ENCODE data around the gene RP9. TPM values are rescaled to one million over a fixed set of nuclear protein-coding genes. Genes with fewer than 3 reads are reported as not detected.

Gene RP9
- total RNA-seq, 1 donor from 2014 or later = 17.8 TPM

DNA sequence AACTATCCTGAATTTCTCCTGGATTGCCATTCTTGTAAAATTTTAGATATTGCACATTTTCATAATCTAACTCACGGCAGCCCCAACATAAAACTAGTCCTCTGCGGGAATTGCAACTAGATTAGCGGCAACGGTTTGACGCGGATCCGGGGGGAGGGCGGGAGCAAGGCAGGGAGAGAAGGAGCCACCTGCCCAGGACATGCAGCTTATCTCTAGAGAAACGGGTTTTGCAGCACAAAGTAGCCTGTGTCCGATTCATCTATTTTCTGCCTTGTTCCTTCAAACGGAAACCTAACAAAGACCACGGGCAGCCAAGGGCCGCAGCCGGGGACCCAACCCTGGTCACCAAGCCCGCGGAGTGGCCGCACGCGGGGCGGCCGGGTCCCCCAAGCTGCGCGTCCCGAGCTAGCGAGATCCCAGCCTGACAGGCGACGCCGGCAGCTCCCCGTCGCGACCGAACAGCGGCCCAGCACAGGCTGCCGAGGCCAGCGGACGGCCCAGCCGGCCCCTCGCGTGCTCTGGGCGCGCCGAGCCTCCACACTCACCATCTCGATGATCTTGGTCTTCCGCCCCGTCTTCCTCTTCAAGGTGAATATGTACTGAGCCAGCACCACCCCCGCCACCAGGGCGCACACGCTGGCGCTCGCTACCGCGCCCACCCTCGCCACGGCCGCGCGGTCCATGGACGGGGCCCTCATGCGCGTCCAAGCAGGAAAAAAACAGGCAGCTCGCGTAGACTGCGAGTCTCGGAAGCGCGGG lies 47.0 kb downstream of the RP9 start, which contains the start of gene NT5C3A:
NT5C3A (minus strand) TSS at position 754 of the 759 bp plus-strand sequence; CDS start at position 683, 71 bp downstream.
- DNase-seq (ENCODE audit: low read depth) (no peak), FAIRE-seq (no peak)
- Mint-ChIP-seq H3K9me3 (ENCODE audit: unreplicated experiment) (peaks cover 15% of the 10 kb centered on the region), H3K4me1 (ENCODE audit: low read depth, unreplicated experiment) (peaks cover 3% of the 10 kb centered on the region), H3K27ac (ENCODE audit: unreplicated experiment) (peak within 1 kb of the TSS; percentile 88), H3K36me3 (ENCODE audit: low read depth, unreplicated experiment) (peaks cover 6% of the 10 kb centered on the region), H3K27me3 (ENCODE audit: low read depth, unreplicated experiment) (no peaks in the 10 kb centered on the region), H3K4me3 (ENCODE audit: unreplicated experiment) (peak within 1 kb of the TSS; percentile 96)
- Histone ChIP-seq H3K9me3 (ENCODE audit: insufficient read depth, low read depth, low read length) (no peaks in the 10 kb centered on the region), H3K79me2 (ENCODE audit: insufficient read depth, low read length) (peaks cover 50% of the 10 kb centered on the region), H2AFZ (ENCODE audit: low read depth, low read length) (peak within 1 kb of the TSS; percentile 89), H3K4me3 (ENCODE audit: insufficient read depth, low read depth, low read length) (peak within 1 kb of the TSS; percentile 94), H3K27ac (ENCODE audit: low read depth, low read length) (peak within 1 kb of the TSS; percentile 92), H3K27me3 (ENCODE audit: insufficient read depth, low read length) (no peaks in the 10 kb centered on the region), H3K9ac (ENCODE audit: low read length) (peak within 1 kb of the TSS; percentile 92), H3K36me3 (ENCODE audit: insufficient read depth, low read length) (no peaks in the 10 kb centered on the region), H3K4me2 (ENCODE audit: low read length) (peak within 1 kb of the TSS; percentile 88), H4K20me1 (ENCODE audit: insufficient read depth, low read length) (peaks cover 21% of the 10 kb centered on the region), H3K4me1 (ENCODE audit: insufficient read depth, low read length) (no peaks in the 10 kb centered on the region)
- TF ChIP-seq, protein P1, sequence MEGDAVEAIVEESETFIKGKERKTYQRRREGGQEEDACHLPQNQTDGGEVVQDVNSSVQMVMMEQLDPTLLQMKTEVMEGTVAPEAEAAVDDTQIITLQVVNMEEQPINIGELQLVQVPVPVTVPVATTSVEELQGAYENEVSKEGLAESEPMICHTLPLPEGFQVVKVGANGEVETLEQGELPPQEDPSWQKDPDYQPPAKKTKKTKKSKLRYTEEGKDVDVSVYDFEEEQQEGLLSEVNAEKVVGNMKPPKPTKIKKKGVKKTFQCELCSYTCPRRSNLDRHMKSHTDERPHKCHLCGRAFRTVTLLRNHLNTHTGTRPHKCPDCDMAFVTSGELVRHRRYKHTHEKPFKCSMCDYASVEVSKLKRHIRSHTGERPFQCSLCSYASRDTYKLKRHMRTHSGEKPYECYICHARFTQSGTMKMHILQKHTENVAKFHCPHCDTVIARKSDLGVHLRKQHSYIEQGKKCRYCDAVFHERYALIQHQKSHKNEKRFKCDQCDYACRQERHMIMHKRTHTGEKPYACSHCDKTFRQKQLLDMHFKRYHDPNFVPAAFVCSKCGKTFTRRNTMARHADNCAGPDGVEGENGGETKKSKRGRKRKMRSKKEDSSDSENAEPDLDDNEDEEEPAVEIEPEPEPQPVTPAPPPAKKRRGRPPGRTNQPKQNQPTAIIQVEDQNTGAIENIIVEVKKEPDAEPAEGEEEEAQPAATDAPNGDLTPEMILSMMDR (IDR thresholded peaks at IDR 0.05; ENCODE audit: insufficient read depth, low read depth, low read length) = no peak
- no peak for TF ChIP-seq EZH2 (IDR thresholded peaks at IDR 0.05; ENCODE audit: insufficient read depth, low read length)

DNA sequence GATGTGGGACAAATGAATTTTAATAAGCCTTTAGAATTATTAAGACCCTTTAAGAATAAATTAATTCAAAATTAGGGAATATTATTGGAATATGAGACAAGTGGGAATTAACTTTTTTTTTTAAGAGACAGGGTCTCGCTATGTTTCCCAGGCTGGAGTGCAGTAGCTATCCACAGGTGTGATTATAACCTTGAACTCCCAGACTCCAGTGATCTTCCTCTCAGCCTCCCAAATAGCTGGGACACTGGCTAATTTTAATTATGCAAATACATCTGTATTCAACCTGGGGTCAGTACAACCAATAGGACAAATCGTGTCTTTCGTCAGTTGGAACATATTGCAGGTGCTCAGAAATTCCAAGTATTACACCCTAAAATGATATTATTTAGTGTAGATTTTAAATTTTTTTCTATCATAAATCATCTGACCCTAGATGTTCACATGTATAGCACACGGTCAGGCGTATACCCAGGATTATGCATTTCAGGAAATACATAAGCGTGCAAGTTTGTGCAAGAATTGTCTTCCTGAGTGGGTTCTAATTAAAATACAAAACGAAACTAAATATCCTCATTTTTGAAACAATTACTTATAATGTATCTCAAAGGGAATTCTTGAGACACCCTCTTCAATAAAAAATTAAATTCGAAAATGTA lies 47.8 kb downstream of the RP9 start:
- peaks cover 6% of the 10 kb centered on the region for H3K36me3 Mint-ChIP-seq (ENCODE audit: low read depth, unreplicated experiment)
- no peak overlapping the region for H3K27ac ChIP-seq (ENCODE audit: low read depth, low read length)
- H3K4me3 Mint-ChIP-seq (ENCODE audit: unreplicated experiment) = peak overlapping the region; percentile 96
- peaks cover 3% of the 10 kb centered on the region for H3K4me1 Mint-ChIP-seq (ENCODE audit: low read depth, unreplicated experiment)
- peaks cover 21% of the 10 kb centered on the region for H4K20me1 ChIP-seq (ENCODE audit: insufficient read depth, low read length)
- H3K79me2 ChIP-seq (ENCODE audit: insufficient read depth, low read length) = peaks cover 57% of the 10 kb centered on the region
- peak overlapping the region; percentile 94 for H3K4me3 ChIP-seq (ENCODE audit: insufficient read depth, low read depth, low read length)
- H3K9me3 Mint-ChIP-seq (ENCODE audit: unreplicated experiment) = peaks cover 14% of the 10 kb centered on the region
- H3K27me3 ChIP-seq (ENCODE audit: insufficient read depth, low read length) = no peaks in the 10 kb centered on the region
- no peaks in the 10 kb centered on the region for H3K36me3 ChIP-seq (ENCODE audit: insufficient read depth, low read length)
- no peaks in the 10 kb centered on the region for H3K4me1 ChIP-seq (ENCODE audit: insufficient read depth, low read length)
- peak overlapping the region; percentile 92 for H3K9ac ChIP-seq (ENCODE audit: low read length)
- H3K9me3 ChIP-seq (ENCODE audit: insufficient read depth, low read depth, low read length) = no peaks in the 10 kb centered on the region
- H3K27me3 Mint-ChIP-seq (ENCODE audit: low read depth, unreplicated experiment) = no peaks in the 10 kb centered on the region
- DNase-seq (ENCODE audit: low read depth) = no peak
- H3K4me2 ChIP-seq (ENCODE audit: low read length) = peak overlapping the region; percentile 88
- H2AFZ ChIP-seq (ENCODE audit: low read depth, low read length) = no peak overlapping the region
- TF ChIP-seq, protein P1 (IDR thresholded peaks at IDR 0.05; ENCODE audit: insufficient read depth, low read depth, low read length) = no peak
- no peak for TF ChIP-seq EZH2 (IDR thresholded peaks at IDR 0.05; ENCODE audit: insufficient read depth, low read length)
- FAIRE-seq = no peak
- peak overlapping the region; percentile 72 for H3K27ac Mint-ChIP-seq (ENCODE audit: unreplicated experiment)
